DND-41 (cell line): ENCODE measurements around the gene ACSF3.

Source experiments
- ATAC-seq: fragments of 200-7000 bp; cut with Tn5 transposase; 3 replicates; pipeline ENCODE4 v1.9.1; 2021; ENCODE audit warnings: low read depth; ENCODE audit not compliant: insufficient read depth
- DNase-seq: peaks from one replicate; pipeline ENCODE4 v3.0.0-alpha.2; 2020
- H2AFZ ChIP-seq: 2 replicates; pipeline ENCODE4 v1.6.0; 2012; ENCODE audit warnings: low read depth, low read length
- H3K27ac ChIP-seq: 2 replicates; pipeline ENCODE4 v1.5.1; 2012; ENCODE audit warnings: low read length, inconsistent platforms
- H3K27me3 ChIP-seq: fragments of 200-600 bp; sonication (generic); 2 replicates; pipeline ENCODE4 v1.6.0; 2012; ENCODE audit warnings: low read length, mild to moderate bottlenecking, inconsistent platforms; ENCODE audit not compliant: insufficient read depth, poor library complexity
- H3K36me3 ChIP-seq: 2 replicates; pipeline ENCODE4 v1.5.1; 2012; ENCODE audit warnings: low read length, inconsistent platforms; ENCODE audit not compliant: insufficient read depth
- H3K4me1 ChIP-seq: 2 replicates; pipeline ENCODE4 v1.5.1; 2012; ENCODE audit warnings: mild to moderate bottlenecking, low read length; ENCODE audit not compliant: insufficient read depth
- H3K4me2 ChIP-seq: 2 replicates; pipeline ENCODE4 v1.6.0; 2012; ENCODE audit warnings: mild to moderate bottlenecking, moderate library complexity, low read length, inconsistent platforms; ENCODE audit not compliant: insufficient read depth
- H3K4me3 ChIP-seq, 2 experiments: fragments of 200-600 bp in 1 of 2; shearing (Covaris generic) in 1 of 2; 2 replicates each; pipeline ENCODE4 v1.5.1; 2012 to 2016; ENCODE audit warnings: inconsistent platforms in 2 of 2, low read length in 2 of 2, mild to moderate bottlenecking in 2 of 2, low read depth in 1 of 2, moderate library complexity in 1 of 2
- H3K79me2 ChIP-seq: 2 replicates; pipeline ENCODE4 v1.6.0; 2012; ENCODE audit warnings: low read length, inconsistent platforms; ENCODE audit not compliant: insufficient read depth
- H3K9ac ChIP-seq: 2 replicates; pipeline ENCODE4 v1.6.0; 2012; ENCODE audit warnings: low read depth, mild to moderate bottlenecking, inconsistent platforms, low read length, moderate library complexity
- H3K9me3 ChIP-seq: 2 replicates; pipeline ENCODE4 v1.5.1; 2012; ENCODE audit warnings: low read length, moderate library complexity, mild to moderate bottlenecking, inconsistent platforms; ENCODE audit not compliant: insufficient read depth, severe bottlenecking
- H4K20me1 ChIP-seq: 2 replicates; pipeline ENCODE4 v1.6.0; 2012; ENCODE audit warnings: low read length; ENCODE audit not compliant: insufficient read depth
- EZH2 ChIP-seq: IDR thresholded peaks from 3 replicates; pipeline ENCODE4 v1.6.1; 2012; ENCODE audit warnings: borderline replicate concordance, low read depth, mild to moderate bottlenecking, moderate library complexity, low read length, inconsistent platforms; ENCODE audit not compliant: severe bottlenecking
- TF ChIP-seq, protein P1 (sequence below): IDR thresholded peaks from 2 replicates; pipeline ENCODE4 v1.5.1; 2012; ENCODE audit warnings: borderline replicate concordance, low read length, moderate library complexity, mild to moderate bottlenecking; ENCODE audit not compliant: poor library complexity, severe bottlenecking; ENCODE audit errors: extremely low read depth

Gene ACSF3

DNA sequence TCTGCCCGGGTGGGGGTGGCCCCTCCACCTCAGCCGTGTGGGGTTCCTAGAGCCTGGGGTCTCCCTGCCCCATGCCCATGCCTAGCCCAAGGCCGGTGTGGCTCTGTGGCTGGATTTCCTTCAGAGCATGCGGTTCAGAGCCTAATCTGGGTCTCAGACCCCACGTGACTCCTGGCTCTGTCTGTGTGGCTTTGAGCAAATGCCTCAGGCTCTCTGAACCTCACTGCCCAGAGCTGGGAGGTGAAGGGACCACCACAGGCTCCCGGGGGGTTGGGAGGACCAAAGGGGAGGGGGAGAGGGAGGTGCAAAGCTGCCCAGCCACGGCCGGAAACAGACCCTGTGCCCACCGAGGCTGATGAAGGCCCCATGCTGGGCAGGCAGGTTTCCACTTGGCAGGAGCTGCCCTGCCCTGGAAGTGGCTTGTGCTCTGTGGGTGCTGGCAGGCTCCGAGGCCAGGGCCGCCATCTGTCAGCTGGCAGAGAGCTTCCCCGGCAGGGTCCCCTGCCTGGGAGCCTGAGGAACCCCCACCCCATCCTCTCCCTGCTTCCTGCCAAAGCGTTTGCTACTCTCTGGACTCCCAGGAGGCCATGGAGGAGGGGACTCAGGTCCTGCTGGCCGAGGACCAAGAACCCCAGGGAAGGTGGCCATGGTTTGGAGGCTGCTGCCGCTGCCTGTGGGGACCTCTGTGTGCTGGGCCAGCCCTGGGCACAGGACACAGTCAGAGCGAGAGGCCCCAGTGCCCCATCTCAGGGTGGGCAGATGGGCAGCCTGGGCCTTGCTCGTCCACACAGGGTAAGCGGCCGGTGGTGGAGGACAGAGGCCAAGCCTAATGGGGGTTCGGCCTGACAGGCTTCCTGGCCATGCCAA lies 81.9 kb downstream of the ACSF3 start:
- DNase-seq = no peak
- H3K27ac ChIP-seq = no peak overlapping the region
- TF ChIP-seq, protein P1, sequence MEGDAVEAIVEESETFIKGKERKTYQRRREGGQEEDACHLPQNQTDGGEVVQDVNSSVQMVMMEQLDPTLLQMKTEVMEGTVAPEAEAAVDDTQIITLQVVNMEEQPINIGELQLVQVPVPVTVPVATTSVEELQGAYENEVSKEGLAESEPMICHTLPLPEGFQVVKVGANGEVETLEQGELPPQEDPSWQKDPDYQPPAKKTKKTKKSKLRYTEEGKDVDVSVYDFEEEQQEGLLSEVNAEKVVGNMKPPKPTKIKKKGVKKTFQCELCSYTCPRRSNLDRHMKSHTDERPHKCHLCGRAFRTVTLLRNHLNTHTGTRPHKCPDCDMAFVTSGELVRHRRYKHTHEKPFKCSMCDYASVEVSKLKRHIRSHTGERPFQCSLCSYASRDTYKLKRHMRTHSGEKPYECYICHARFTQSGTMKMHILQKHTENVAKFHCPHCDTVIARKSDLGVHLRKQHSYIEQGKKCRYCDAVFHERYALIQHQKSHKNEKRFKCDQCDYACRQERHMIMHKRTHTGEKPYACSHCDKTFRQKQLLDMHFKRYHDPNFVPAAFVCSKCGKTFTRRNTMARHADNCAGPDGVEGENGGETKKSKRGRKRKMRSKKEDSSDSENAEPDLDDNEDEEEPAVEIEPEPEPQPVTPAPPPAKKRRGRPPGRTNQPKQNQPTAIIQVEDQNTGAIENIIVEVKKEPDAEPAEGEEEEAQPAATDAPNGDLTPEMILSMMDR = no peak
- no peak for TF ChIP-seq EZH2
- no peaks in the 10 kb centered on the region for H3K79me2 ChIP-seq
- peaks cover 5% of the 10 kb centered on the region for H3K27me3 ChIP-seq
- H3K36me3 ChIP-seq = no peaks in the 10 kb centered on the region
- peaks cover 7% of the 10 kb centered on the region for H3K4me1 ChIP-seq
- ATAC-seq = no peak
- peaks cover 33% of the 10 kb centered on the region for H4K20me1 ChIP-seq
- H3K9me3 ChIP-seq = no peaks in the 10 kb centered on the region
- H3K9ac ChIP-seq = no peak overlapping the region
- no peak overlapping the region for H2AFZ ChIP-seq
- no peak overlapping the region for H3K4me3 ChIP-seq
- no peak overlapping the region for H3K4me2 ChIP-seq

DNA sequence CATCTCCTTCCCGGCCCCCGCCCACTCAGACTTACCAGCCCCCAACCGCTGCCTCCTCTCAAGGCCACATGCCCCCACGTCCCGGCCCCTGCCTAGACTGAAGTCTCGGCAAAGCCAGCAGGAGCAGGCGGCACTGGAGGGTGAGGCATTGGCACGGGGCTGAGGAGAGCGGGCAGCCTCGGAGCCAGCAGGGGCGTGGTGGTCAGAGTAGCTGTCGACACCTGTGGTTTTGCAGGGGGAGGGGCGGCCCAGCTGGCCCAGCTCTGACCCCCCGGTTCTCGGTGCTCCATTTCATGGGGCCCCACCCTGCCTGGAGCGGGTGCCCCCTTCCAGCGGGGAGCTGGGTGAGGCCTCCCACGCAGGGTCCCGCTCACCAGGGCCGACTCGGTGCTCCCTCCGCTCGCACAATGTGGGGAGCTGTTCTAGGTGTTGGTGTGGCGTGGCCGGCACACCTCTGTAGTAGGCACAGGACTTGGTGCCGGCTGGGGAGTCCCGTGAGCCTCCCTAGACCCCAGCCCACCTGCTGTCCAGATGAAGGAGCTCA lies 82.6 kb downstream of the ACSF3 start:
- H3K79me2 ChIP-seq = no peaks in the 10 kb centered on the region
- H3K9ac ChIP-seq = no peak overlapping the region

DNA sequence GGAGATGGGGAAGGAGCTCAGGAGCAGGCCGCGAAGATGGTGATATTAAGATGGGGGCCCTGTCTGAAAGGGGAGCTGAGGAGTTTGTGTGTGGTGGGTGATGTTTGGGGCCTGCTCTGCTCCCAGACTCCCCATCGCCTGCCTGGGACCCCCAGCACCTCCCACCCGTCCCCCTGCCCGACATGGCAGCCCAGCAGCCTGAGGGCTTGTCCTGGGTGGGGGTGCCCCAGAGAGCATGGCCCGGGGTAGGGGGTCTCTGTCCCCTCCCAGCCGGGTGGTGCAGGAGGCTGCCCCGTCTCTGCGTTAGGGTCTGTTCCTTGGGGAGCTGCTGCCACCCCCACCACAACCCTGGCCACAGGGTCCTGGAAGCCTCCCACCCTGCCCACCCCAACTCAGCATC lies 83.1 kb downstream of the ACSF3 start:
- no peaks in the 10 kb centered on the region for H3K36me3 ChIP-seq
- H3K4me1 ChIP-seq = no peaks in the 10 kb centered on the region
- ATAC-seq (no peak), DNase-seq (no peak)
- no peak overlapping the region for H3K27ac ChIP-seq
- H3K4me3 ChIP-seq = no peak overlapping the region
- peaks cover 27% of the 10 kb centered on the region; the same call in 1 of the 2 replicates for H4K20me1 ChIP-seq
- H3K79me2 ChIP-seq = no peaks in the 10 kb centered on the region
- H3K4me2 ChIP-seq = no peak overlapping the region
- H3K9me3 ChIP-seq = no peaks in the 10 kb centered on the region
- no peak for TF ChIP-seq EZH2
- TF ChIP-seq, protein P1 = no peak
- no peak overlapping the region for H2AFZ ChIP-seq
- H3K27me3 ChIP-seq = no peaks in the 10 kb centered on the region
- H3K9ac ChIP-seq = no peak overlapping the region

More for the DNA sequence above, 82.6 kb downstream of the ACSF3 start:
- H3K36me3 ChIP-seq = no peaks in the 10 kb centered on the region
- ATAC-seq = no peak
- TF ChIP-seq EZH2 = no peak
- TF ChIP-seq, protein P1 = no peak
- H3K4me3 ChIP-seq = no peak overlapping the region
- no peak overlapping the region for H3K27ac ChIP-seq
- no peak for DNase-seq
- H3K4me1 ChIP-seq = no peaks in the 10 kb centered on the region
- peaks cover 29% of the 10 kb centered on the region; the same call in 1 of the 2 replicates for H4K20me1 ChIP-seq
- H3K9me3 ChIP-seq = no peaks in the 10 kb centered on the region
- no peaks in the 10 kb centered on the region for H3K27me3 ChIP-seq
- H2AFZ ChIP-seq = no peak overlapping the region
- H3K4me2 ChIP-seq = no peak overlapping the region
